Neural progenitor cell (in vitro differentiated cells): ENCODE data around the gene KSR1.

Source experiments
- CTCF ChIP-seq: fragments of 200-600 bp; sonication (generic); IDR thresholded peaks from 2 replicates; pipeline ENCODE4 v1.5.1; 2017; ENCODE audit warnings: antibody characterized with exemption, mild to moderate bottlenecking
- EZH2 ChIP-seq: fragments of 200-600 bp; sonication (generic); IDR thresholded peaks from 2 replicates; pipeline ENCODE4 v1.6.1; 2017; ENCODE audit warnings: antibody characterized with exemption, mild to moderate bottlenecking, moderate library complexity
- EZH2phosphoT487 ChIP-seq: fragments of 200-600 bp; sonication (generic); IDR thresholded peaks from 2 replicates; pipeline ENCODE4 v1.6.1; 2017; ENCODE audit warnings: antibody characterized with exemption

DNA sequence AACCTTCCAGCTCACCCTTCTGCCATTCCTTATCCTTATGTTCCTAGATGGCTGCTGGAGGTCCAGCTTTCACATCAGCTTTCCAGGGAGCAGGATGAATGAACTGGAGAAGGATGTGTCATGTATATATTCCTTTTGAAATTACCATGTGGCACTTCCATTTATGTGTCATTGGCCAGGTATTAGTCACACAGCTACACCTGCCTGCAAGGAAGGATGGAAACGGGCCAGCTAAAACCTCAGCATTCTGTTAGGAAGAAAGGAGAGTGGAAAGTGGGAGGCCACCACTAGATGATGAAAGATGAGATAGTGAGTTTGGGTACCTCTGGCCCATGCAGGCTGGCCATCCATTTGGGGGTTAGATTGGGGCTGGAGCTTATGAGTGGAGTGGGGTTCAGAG is 67.5 kb downstream of the KSR1 start:
- TF ChIP-seq CTCF, result no peak
- TF ChIP-seq EZH2, result no peak
- TF ChIP-seq EZH2phosphoT487, result no peak
